HepG2 (cell line): ENCODE results near the gene TRIM36. TPM values are rescaled to one million over a fixed set of nuclear protein-coding genes. Genes with fewer than 3 reads are reported as not detected.

Experiments used
- BCL6 ChIP-seq: IDR thresholded peaks from 2 replicates; pipeline ENCODE4 v1.6.1; 2016; ENCODE audit warnings: missing genetic modification reagents, missing compliant biosample characterization
- CSRNP1 ChIP-seq: sonication (generic); formaldehyde crosslinking; IDR thresholded peaks from 2 replicates; pipeline ENCODE4 v1.8.1; 2023; ENCODE audit warnings: mild to moderate bottlenecking, missing genetic modification reagents
- FOXP1 ChIP-seq, 2 experiments: fragments of 450-650 bp in 1 of 2; IDR thresholded peaks; 2 replicates each; pipeline ENCODE4 v1.6.1; 2017 to 2018; ENCODE audit warnings: antibody characterized with exemption in 1 of 2
- MAX ChIP-seq: IDR thresholded peaks from 2 replicates; pipeline ENCODE4 v1.6.1; 2012; ENCODE audit warnings: inconsistent platforms
- MXD4 ChIP-seq: IDR thresholded peaks from 2 replicates; pipeline ENCODE4 v1.6.1; 2016; ENCODE audit warnings: mild to moderate bottlenecking, missing biosample characterization, missing genetic modification reagents
- RBM22 ChIP-seq: fragments of 200-400 bp; formaldehyde crosslinking; optimal IDR thresholded peaks from 2 replicates; pipeline ENCODE3; 2017; ENCODE audit warnings: mild to moderate bottlenecking, low read length, moderate library complexity
- UBTF ChIP-seq: sonication (generic); formaldehyde crosslinking; IDR thresholded peaks from 2 replicates; pipeline ENCODE4 v1.4.0; 2020; ENCODE audit warnings: mild to moderate bottlenecking, missing genetic modification reagents
- ZBTB3 ChIP-seq: sonication (generic); formaldehyde crosslinking; IDR thresholded peaks from 2 replicates; pipeline ENCODE4 v1.4.0; 2020; ENCODE audit warnings: low read depth, mild to moderate bottlenecking, moderate library complexity, missing genetic modification reagents, borderline replicate concordance
- ZNF235 ChIP-seq: sonication (generic); formaldehyde crosslinking; IDR thresholded peaks from 2 replicates; pipeline ENCODE4 v1.8.1; 2023; ENCODE audit warnings: mild to moderate bottlenecking, missing genetic modification reagents, borderline replicate concordance
- ZNF263 ChIP-seq: sonication (generic); formaldehyde crosslinking; IDR thresholded peaks from 2 replicates; pipeline ENCODE4 v1.4.0; 2020; ENCODE audit warnings: missing genetic modification reagents
- ZNF597 ChIP-seq: sonication (generic); formaldehyde crosslinking; IDR thresholded peaks from 2 replicates; pipeline ENCODE4 v1.5.0; 2020; ENCODE audit warnings: missing genetic modification reagents
- polyA plus RNA-seq, 8 experiments: library from polyadenylated mRNA; depleted of rRNA in 3 of 8; stranded (reverse) in 7 of 8; unstranded in 1 of 8; fragments of >200 nt; fragmentation: Illumina TruSeq in 4 of 8; extraction: Trizol in 4 of 8; gene quantifications; 2 replicates each; pipeline versions ENCODE4 v1.2.1 to v1.2.3, GENCODE V29; 2011 to 2016; ENCODE audit warnings: low read depth in 4 of 8, missing spikeins in 1 of 8, mixed read lengths in 1 of 8; ENCODE audit not compliant: insufficient read depth in 1 of 8
- total RNA-seq, 5 experiments: library from RNA; depleted of rRNA; stranded (reverse); fragments of >200 nt; fragmentation: Illumina TruSeq; extraction: Trizol; gene quantifications; 2 replicates each; pipeline ENCODE4 v1.2.3, GENCODE V29; 2016; ENCODE audit warnings: low read depth in 1 of 5
- TF ChIP-seq, protein P1 (sequence below), 2 experiments: sonication (generic) in 1 of 2; formaldehyde crosslinking in 1 of 2; IDR thresholded peaks; 2 replicates each; pipeline versions ENCODE4 v1.6.1 to v1.9.0; 2014 to 2022; ENCODE audit warnings: antibody characterized with exemption in 1 of 2, borderline replicate concordance in 1 of 2, inconsistent platforms in 1 of 2, low read depth in 1 of 2, missing genetic modification reagents in 1 of 2
- TF ChIP-seq, protein P2 (sequence below), 2 experiments: sonication (generic) in 1 of 2; formaldehyde crosslinking in 1 of 2; IDR thresholded peaks; 2 replicates each; pipeline versions ENCODE4 v1.4.0 to v1.6.1; 2018 to 2020; ENCODE audit warnings: missing genetic modification reagents in 2 of 2, borderline replicate concordance in 1 of 2, low read depth in 1 of 2, mild to moderate bottlenecking in 1 of 2, missing biosample characterization in 1 of 2

TRIM36 gene
- total and polyA plus RNA-seq, 2 of the 13 experiments (the other 11 are each of a cell fraction or from before 2014, with no cell fraction given) = 1.7 to 2.4 TPM

DNA sequence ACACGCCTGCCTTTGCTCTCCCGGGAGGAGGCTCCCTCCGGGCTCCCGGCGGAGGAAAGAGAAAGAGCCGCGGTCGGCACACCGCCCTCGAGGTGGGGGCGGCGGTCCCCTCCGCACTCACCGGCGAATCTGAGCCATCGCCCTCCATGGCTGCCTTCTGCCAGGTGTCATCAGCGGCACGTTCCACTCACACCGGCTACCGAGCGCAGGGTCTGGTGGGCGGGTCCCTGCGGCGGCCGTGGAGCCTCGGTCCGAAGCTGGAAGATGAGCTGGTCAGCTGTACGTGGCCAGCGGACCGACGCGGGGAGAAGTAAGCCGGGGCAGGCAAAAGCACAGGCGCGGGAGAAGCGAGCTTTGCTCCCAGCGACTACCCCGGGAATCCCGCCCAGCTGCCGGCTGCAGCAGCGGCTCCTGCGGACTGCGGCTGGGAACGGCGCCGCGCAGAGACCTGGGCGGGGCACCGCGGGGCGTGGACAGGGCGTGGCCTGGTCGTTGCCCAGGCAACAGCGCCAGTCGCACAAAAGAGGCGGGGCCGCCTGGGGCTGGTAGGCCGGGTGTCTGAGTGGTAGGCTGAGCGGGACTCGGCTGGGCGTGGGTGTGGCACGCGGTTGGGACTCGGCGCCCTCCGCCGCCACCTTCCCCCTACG lies at the start of gene TRIM36 (continued):
- TF ChIP-seq, protein P1, sequence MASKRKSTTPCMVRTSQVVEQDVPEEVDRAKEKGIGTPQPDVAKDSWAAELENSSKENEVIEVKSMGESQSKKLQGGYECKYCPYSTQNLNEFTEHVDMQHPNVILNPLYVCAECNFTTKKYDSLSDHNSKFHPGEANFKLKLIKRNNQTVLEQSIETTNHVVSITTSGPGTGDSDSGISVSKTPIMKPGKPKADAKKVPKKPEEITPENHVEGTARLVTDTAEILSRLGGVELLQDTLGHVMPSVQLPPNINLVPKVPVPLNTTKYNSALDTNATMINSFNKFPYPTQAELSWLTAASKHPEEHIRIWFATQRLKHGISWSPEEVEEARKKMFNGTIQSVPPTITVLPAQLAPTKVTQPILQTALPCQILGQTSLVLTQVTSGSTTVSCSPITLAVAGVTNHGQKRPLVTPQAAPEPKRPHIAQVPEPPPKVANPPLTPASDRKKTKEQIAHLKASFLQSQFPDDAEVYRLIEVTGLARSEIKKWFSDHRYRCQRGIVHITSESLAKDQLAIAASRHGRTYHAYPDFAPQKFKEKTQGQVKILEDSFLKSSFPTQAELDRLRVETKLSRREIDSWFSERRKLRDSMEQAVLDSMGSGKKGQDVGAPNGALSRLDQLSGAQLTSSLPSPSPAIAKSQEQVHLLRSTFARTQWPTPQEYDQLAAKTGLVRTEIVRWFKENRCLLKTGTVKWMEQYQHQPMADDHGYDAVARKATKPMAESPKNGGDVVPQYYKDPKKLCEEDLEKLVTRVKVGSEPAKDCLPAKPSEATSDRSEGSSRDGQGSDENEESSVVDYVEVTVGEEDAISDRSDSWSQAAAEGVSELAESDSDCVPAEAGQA (IDR thresholded peaks at IDR 0.05; ENCODE audit: low read depth) = no peak
- TF ChIP-seq, protein P1 (CRISPR knock-in tag; IDR thresholded peaks at IDR 0.05; ENCODE audit: borderline replicate concordance) = no peak
- TF ChIP-seq ZNF263 (CRISPR knock-in tag) (no peak), CSRNP1 (CRISPR knock-in tag) (0 out of 2 replicates have a peak, but pooled peaks have one; percentile 90), RBM22 (peak; percentile 57), BCL6 (CRISPR knock-in tag) (peak; percentile 65), FOXP1 (IDR thresholded peaks at IDR 0.05) (no peak), FOXP1 (CRISPR knock-in tag; IDR thresholded peaks at IDR 0.05) (no peak), ZBTB3 (no peak), MXD4 (CRISPR knock-in tag) (no peak), MAX (peak; percentile 66), ZNF597 (CRISPR knock-in tag) (no peak), UBTF (peak; percentile 100), ZNF235 (CRISPR knock-in tag) (no peak)
- TF ChIP-seq, protein P2, sequence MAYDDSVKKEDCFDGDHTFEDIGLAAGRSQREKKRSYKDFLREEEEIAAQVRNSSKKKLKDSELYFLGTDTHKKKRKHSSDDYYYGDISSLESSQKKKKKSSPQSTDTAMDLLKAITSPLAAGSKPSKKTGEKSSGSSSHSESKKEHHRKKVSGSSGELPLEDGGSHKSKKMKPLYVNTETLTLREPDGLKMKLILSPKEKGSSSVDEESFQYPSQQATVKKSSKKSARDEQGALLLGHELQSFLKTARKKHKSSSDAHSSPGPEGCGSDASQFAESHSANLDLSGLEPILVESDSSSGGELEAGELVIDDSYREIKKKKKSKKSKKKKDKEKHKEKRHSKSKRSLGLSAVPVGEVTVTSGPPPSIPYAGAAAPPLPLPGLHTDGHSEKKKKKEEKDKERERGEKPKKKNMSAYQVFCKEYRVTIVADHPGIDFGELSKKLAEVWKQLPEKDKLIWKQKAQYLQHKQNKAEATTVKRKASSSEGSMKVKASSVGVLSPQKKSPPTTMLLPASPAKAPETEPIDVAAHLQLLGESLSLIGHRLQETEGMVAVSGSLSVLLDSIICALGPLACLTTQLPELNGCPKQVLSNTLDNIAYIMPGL (CRISPR knock-in tag; IDR thresholded peaks at IDR 0.05; ENCODE audit: borderline replicate concordance in 1 of 2, low read depth in 1 of 2) = peak in 1 of 2 experiments; percentile 68; a peak in 2 of 4 replicates
